Gastrocnemius medialis (tissue), 4 donors: ENCODE results near the gene STAM2.

Source experiments
- CTCF ChIP-seq, 5 experiments: fragments of 450-650 bp in 3 of 5; fragments of 200-600 bp in 2 of 5; sonication (generic) in 2 of 5; IDR thresholded peaks in 4 of 5; conservative IDR thresholded peaks in 1 of 5; 1 replicate in 4 of 5; 2 replicates in 1 of 5; pipeline ENCODE4 v1.5.1; 2016 to 2019; ENCODE audit warnings: antibody characterized with exemption in 5 of 5, mild to moderate bottlenecking in 3 of 5, moderate library complexity in 3 of 5
- POLR2A ChIP-seq, 2 donors: fragments of 450-650 bp; IDR thresholded peaks; one replicate each; pipeline ENCODE4 v1.6.1; 2017; ENCODE audit warnings: antibody characterized with exemption in 2 of 2, mild to moderate bottlenecking in 2 of 2, moderate library complexity in 2 of 2

DNA sequence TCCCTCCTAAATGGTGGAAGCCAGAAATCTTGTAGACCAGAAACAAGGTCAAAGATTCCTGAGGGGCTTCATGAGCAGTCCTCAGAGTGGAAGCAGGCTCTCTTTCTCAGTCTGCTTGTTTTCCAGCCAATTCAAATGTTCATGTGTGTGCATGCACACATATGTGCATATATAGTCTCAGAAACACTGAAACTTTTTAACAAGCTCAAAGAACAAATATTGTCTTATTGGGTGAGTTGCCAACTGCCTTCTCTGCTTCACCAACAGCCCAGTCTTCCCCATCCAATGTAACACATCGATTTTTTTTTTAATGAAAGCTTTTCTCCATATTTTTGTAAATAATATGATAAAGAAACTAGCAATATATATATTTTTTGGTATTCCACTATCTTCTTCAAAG is 80.4 kb downstream of the STAM2 start:
- TF ChIP-seq CTCF (IDR thresholded peaks at IDR 0.05 in 4 of 5, conservative IDR thresholded peaks at IDR 0.05 in 1 of 5), result no peak
- TF ChIP-seq POLR2A (IDR thresholded peaks at IDR 0.05), result no peak
